Stimulated activated CD8-positive, alpha-beta memory T cell treated with anti-CD3 and anti-CD28 coated beads, Interleukin-2, amount 100 ng/mL, for 48 hours (primary cell): ENCODE data around the gene KCNIP2.
"Not testable (repeated sequence)": the region's sequence is repeated elsewhere in the genome, so short reads cannot be mapped to it uniquely, and the experiment has no call there.

ENCODE experiments used
- DNase-seq, 2 donors: peaks; one replicate each; pipeline ENCODE4 v3.0.0-alpha.2; 2020; ENCODE audit warnings: low read depth in 2 of 2

KCNIP2 gene

GRCh38 chr10:101828766-101829551 lies 14.6 kb downstream of the KCNIP2 start:
- DNase-seq: no peak

GRCh38 chr10:101827919-101828600 lies 15.5 kb downstream of the KCNIP2 start:
- DNase-seq: no peak

GRCh38 chr10:101826852-101827434 lies 16.7 kb downstream of the KCNIP2 start:
- DNase-seq: no peak

- no peak for DNase-seq
Measured at GRCh38 chr10:101824736-101825135, 18.9 kb downstream of the KCNIP2 start.

GRCh38 chr10:101818872-101819633 lies 24.5 kb downstream of the KCNIP2 start:
- no peak for DNase-seq

GRCh38 chr10:101818119-101818871 lies 25.3 kb downstream of the KCNIP2 start, which contains the start of gene OGA:
OGA (minus strand) TSS chr10:101818444; CDS start chr10:101818022, 422 bp downstream.
- DNase-seq: peak; percentile 94 to 96

GRCh38 chr10:101817337-101818118 lies 26.1 kb downstream of the KCNIP2 start:
- no peak for DNase-seq

- DNase-seq: no peak
Measured at GRCh38 chr10:101816913-101817336, 26.7 kb downstream of the KCNIP2 start.

- DNase-seq: no peak
Measured at GRCh38 chr10:101816376-101816775, 27.2 kb downstream of the KCNIP2 start.

GRCh38 chr10:101814466-101815071 lies 29.0 kb downstream of the KCNIP2 start:
- DNase-seq: no peak

GRCh38 chr10:101812606-101813005 lies 31.0 kb downstream of the KCNIP2 start:
- no peak for DNase-seq

- DNase-seq: no peak
Measured at GRCh38 chr10:101807158-101807557, 36.4 kb downstream of the KCNIP2 start.

- DNase-seq: no peak
Measured at GRCh38 chr10:101803511-101803910, 40.1 kb downstream of the KCNIP2 start.

- no peak for DNase-seq
Measured at GRCh38 chr10:101797403-101798059, 46.1 kb downstream of the KCNIP2 start.

- DNase-seq: no peak
Measured at GRCh38 chr10:101793526-101793925, 50.1 kb downstream of the KCNIP2 start.

- no peak for DNase-seq
Measured at GRCh38 chr10:101789686-101790085, 53.9 kb downstream of the KCNIP2 start.

- not testable (repeated sequence) for DNase-seq
Measured at GRCh38 chr10:101789231-101789630, 54.4 kb downstream of the KCNIP2 start.

- DNase-seq: no peak
Measured at GRCh38 chr10:101785801-101786200, 57.8 kb downstream of the KCNIP2 start.

- DNase-seq: no peak
Measured at GRCh38 chr10:101784558-101784957, 59.0 kb downstream of the KCNIP2 start.
